ENCODE measurements around the gene ABCA1. TPM values are rescaled to one million over a fixed set of nuclear protein-coding genes. Genes with fewer than 3 reads are reported as not detected.

Gene ABCA1
- total and polyA plus RNA-seq, 10 of the 15 experiments (the other 5 are each of a cell fraction or from before 2014, with no cell fraction given) = 0.01 to 0.56 (median 0.16) TPM

DNA sequence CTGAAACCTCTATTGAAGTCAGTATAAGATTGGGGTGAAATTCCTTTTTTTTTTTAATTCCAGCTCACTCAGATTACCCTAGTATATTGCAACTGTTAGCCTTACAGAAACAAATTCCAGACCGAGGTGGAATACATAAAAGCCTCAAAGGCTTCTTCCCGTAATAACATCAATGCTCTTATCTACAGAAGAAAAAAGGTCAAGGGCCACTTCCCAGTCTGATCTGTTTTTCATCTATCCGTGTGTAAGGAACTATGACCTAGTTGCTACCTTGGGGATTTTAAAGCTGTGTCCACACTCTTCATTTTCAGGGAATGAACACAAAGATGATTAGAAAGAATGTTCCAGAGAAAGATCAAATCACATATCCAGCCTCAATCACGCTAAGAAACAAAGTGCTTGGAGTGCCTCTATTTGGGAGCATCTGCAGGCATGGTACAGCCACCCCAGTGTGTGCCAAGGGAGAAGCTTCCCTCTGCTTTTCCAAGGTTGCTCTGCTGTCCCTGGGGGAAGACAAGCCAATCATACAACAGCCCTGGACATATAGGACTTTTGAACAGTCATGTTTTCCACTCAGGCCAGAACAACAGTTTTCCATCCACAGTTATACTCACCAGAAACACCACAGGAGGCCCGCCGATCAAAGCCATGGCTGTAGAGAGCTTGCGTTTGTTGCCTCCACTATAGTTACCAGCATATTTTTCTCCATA is 140.5 kb downstream of the ABCA1 start:
- H3K9me3 ChIP-seq (replicated peaks; ENCODE audit: control insufficient read depth, insufficient read depth, low read length) = no peaks in the 10 kb centered on the region
- H3K36me3 ChIP-seq (ENCODE audit: control insufficient read depth in 2 of 2, insufficient read depth in 2 of 2, low read length in 1 of 2) = no peaks in the 10 kb centered on the region
- H2AFZ ChIP-seq (ENCODE audit: control insufficient read depth, low read depth, low read length) = no peak overlapping the region
- ChIA-PET RAD21 (ENCODE audit: unreplicated experiment) (no interaction called here), POLR2A (interaction anchor here (0.6 kb wide), 1 partner anchor 145 kb away, joined by 9 read pairs; no protein-coding TSS in a partner anchor), SMC1A (ENCODE audit: uncharacterized antibody, unreplicated experiment) (interaction anchor here (1.9 kb wide), 1 partner anchor 39 kb away, joined by 4 read pairs; the partner anchor contains the start of gene NIPSNAP3A), CTCF (interaction anchor here (0.9 kb wide), 1 partner anchor 630 kb away, joined by 3 read pairs; no protein-coding TSS in a partner anchor)
- no peak overlapping the region for H3K27ac ChIP-seq (ENCODE audit: control insufficient read depth, insufficient read depth)
- TF ChIP-seq NFXL1 (IDR thresholded peaks at IDR 0.05; ENCODE audit: borderline replicate concordance) = no peak
- TF ChIP-seq SMARCA5 (IDR thresholded peaks at IDR 0.05) = no peak
- TF ChIP-seq, protein P1, sequence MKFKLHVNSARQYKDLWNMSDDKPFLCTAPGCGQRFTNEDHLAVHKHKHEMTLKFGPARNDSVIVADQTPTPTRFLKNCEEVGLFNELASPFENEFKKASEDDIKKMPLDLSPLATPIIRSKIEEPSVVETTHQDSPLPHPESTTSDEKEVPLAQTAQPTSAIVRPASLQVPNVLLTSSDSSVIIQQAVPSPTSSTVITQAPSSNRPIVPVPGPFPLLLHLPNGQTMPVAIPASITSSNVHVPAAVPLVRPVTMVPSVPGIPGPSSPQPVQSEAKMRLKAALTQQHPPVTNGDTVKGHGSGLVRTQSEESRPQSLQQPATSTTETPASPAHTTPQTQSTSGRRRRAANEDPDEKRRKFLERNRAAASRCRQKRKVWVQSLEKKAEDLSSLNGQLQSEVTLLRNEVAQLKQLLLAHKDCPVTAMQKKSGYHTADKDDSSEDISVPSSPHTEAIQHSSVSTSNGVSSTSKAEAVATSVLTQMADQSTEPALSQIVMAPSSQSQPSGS (IDR thresholded peaks at IDR 0.05; ENCODE audit: low read length) = no peak
- no peak for TF ChIP-seq STAT3 (IDR thresholded peaks at IDR 0.05; ENCODE audit: low read depth, low read length)
- no peak for TF ChIP-seq CBX3 (IDR thresholded peaks at IDR 0.05; ENCODE audit: borderline replicate concordance, low read depth)
- TF ChIP-seq, protein P2, sequence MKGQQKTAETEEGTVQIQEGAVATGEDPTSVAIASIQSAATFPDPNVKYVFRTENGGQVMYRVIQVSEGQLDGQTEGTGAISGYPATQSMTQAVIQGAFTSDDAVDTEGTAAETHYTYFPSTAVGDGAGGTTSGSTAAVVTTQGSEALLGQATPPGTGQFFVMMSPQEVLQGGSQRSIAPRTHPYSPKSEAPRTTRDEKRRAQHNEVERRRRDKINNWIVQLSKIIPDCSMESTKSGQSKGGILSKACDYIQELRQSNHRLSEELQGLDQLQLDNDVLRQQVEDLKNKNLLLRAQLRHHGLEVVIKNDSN (IDR thresholded peaks at IDR 0.05; ENCODE audit: borderline replicate concordance, extremely low read length, insufficient read depth, low read depth, low read length) = no peak
- TF ChIP-seq IRF4 (IDR thresholded peaks at IDR 0.05; ENCODE audit: low read depth, low read length) = no peak
- TF ChIP-seq, protein P3, sequence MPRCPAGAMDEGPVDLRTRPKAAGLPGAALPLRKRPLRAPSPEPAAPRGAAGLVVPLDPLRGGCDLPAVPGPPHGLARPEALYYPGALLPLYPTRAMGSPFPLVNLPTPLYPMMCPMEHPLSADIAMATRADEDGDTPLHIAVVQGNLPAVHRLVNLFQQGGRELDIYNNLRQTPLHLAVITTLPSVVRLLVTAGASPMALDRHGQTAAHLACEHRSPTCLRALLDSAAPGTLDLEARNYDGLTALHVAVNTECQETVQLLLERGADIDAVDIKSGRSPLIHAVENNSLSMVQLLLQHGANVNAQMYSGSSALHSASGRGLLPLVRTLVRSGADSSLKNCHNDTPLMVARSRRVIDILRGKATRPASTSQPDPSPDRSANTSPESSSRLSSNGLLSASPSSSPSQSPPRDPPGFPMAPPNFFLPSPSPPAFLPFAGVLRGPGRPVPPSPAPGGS (IDR thresholded peaks at IDR 0.05; ENCODE audit: borderline replicate concordance, insufficient read depth, low read depth, low read length, poor library complexity, severe bottlenecking) = no peak
- TF ChIP-seq SMAD5 (IDR thresholded peaks at IDR 0.05; ENCODE audit: low read depth) = no peak
- H3K9ac ChIP-seq (ENCODE audit: control insufficient read depth, insufficient read depth, low read length) = no peak overlapping the region
- H3K4me2 ChIP-seq (ENCODE audit: control insufficient read depth, insufficient read depth) = no peak overlapping the region
- no peaks in the 10 kb centered on the region for H3K79me2 ChIP-seq (ENCODE audit: control insufficient read depth, insufficient read depth, low read length)
- WGBS (ENCODE audit: insufficient coverage, insufficient replicate concordance, low lambda C conversion rate, missing lambda C conversion rate) = 71% methylated on average over 7 of the region's 7 CpGs
- no peak overlapping the region for H3K4me3 ChIP-seq
- intact Hi-C loops (cut with micrococcal nuclease; ENCODE audit: unreplicated experiment) (no loop called here), in situ Hi-C loops (cut with MboI) (no loop called here)
- BruUV-seq (replicated peaks) = no TSS peak
- no peaks in the 10 kb centered on the region; the same call in 1 of the 2 replicates for H3K4me1 ChIP-seq (ENCODE audit: control insufficient read depth, insufficient read depth, low read length)
- no peak for FAIRE-seq
- H3K27me3 ChIP-seq (replicated peaks in 1 of 2; ENCODE audit: control insufficient read depth in 2 of 2, insufficient read depth in 2 of 2, low read length in 1 of 2) = no peaks in the 10 kb centered on the region
- no peak for DNase-seq (ENCODE audit: low read depth, low spot score)
- no peak for ATAC-seq
- no peaks in the 10 kb centered on the region for H4K20me1 ChIP-seq (ENCODE audit: control insufficient read depth, insufficient read depth)
